ENCODE measurements around the gene KRTAP29-1. TPM values are rescaled to one million over a fixed set of nuclear protein-coding genes. Genes with fewer than 3 reads are reported as not detected.

The KRTAP29-1 gene
- polyA plus RNA-seq, 2 of the 4 experiments (the other 2 are of a cell fraction), result not detected

DNA sequence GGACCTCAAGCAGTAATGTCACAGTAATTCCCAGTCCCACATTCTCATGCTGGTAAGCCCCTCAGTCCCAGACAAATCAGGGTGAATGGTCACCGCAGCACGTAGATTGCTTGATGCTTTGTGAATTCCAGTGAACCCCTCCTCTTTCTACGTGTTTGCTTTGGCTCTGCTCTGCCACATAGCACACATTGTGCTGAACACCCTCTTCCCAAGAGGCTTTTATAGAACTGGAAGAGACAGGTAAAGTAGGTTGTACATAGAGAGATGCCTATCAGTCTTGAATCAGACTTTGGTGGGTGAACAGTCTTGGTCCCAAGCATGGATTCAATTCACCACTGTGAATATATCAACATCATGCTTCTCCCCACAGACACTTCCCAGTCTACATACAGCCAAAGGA, 38.1 kb downstream of the KRTAP29-1 start:
- DNase-seq (ENCODE audit: low read depth in 1 of 2, low spot score in 1 of 2) (no peak), FAIRE-seq (no peak), ATAC-seq (no peak)
- H3K9me3 ChIP-seq, result no peaks in the 10 kb centered on the region
- no peak for TF ChIP-seq HEYL (CRISPR knock-in tag; IDR thresholded peaks at IDR 0.05)
- no peak for TF ChIP-seq CHD4 (IDR thresholded peaks at IDR 0.05; ENCODE audit: borderline replicate concordance)
- TF ChIP-seq, protein P1, sequence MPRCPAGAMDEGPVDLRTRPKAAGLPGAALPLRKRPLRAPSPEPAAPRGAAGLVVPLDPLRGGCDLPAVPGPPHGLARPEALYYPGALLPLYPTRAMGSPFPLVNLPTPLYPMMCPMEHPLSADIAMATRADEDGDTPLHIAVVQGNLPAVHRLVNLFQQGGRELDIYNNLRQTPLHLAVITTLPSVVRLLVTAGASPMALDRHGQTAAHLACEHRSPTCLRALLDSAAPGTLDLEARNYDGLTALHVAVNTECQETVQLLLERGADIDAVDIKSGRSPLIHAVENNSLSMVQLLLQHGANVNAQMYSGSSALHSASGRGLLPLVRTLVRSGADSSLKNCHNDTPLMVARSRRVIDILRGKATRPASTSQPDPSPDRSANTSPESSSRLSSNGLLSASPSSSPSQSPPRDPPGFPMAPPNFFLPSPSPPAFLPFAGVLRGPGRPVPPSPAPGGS (IDR thresholded peaks at IDR 0.05), result no peak
- TF ChIP-seq RARB (CRISPR knock-in tag; IDR thresholded peaks at IDR 0.05), result no peak
- no peak for TF ChIP-seq MYC (IDR thresholded peaks at IDR 0.05; ENCODE audit: borderline replicate concordance, low read length)
- no peak for TF ChIP-seq HOXB5 (CRISPR knock-in tag; IDR thresholded peaks at IDR 0.05)
- ChIA-PET CTCF (interaction anchor here (1.4 kb wide), 1 partner anchor 12 kb away, joined by 4 read pairs; no protein-coding TSS in a partner anchor), POLR2A (no interaction called here)
- H3K4me3 ChIP-seq, result no peak overlapping the region
- 66% methylated on average over 3 of the region's 3 CpGs for WGBS (ENCODE audit: missing lambda C conversion rate)
- H3K4me2 ChIP-seq, result no peak overlapping the region
- no peaks in the 10 kb centered on the region for H3K4me1 ChIP-seq
- H3K27ac ChIP-seq, result no peak overlapping the region

DNA sequence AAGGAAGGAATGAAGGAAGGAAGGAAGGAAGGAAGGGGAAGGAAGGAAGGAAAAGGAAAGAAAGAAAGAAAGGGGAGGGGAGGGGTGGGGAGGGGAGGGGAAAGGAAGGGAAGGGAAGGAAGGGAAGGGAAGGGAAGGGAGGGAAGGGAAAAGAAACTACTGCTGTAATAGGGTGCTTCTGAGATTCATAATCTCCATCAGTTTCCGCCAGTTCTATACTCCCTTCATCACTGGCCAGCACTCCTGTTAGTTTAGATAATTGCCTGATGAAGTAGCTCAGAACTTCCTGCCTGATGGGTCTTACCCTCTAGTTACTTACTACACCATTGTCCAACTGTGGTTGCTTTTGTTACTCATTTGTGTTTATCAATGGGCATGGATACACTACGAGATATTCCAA, 39.4 kb downstream of the KRTAP29-1 start:
- ChIA-PET POLR2A (no interaction called here), CTCF (interaction anchor here (1.1 kb wide), 1 partner anchor 10 kb away, joined by 4 read pairs; no protein-coding TSS in a partner anchor)
- Histone ChIP-seq H3K27ac (no peak overlapping the region), H3K9me3 (no peaks in the 10 kb centered on the region), H3K4me2 (no peak overlapping the region), H3K4me3 (no peak overlapping the region), H3K4me1 (no peaks in the 10 kb centered on the region)
- whole genome bisulfite sequencing (ENCODE audit: missing lambda C conversion rate), result 82% methylated on average over 2 of the region's 2 CpGs
- FAIRE-seq, result no peak
- DNase-seq (ENCODE audit: low read depth in 1 of 2, low spot score in 1 of 2), result no peak
- TF ChIP-seq EHF (CRISPR knock-in tag; IDR thresholded peaks at IDR 0.05) (no peak), FOSB (CRISPR knock-in tag; IDR thresholded peaks at IDR 0.05) (no peak), POLR2AphosphoS2 (conservative IDR thresholded peaks at IDR 0.05; ENCODE audit: low read length) (no peak), KDM5A (IDR thresholded peaks at IDR 0.05) (no peak), HEYL (CRISPR knock-in tag; IDR thresholded peaks at IDR 0.05) (no peak), NR3C1 (IDR thresholded peaks at IDR 0.05) (no peak), FOSL2 (IDR thresholded peaks at IDR 0.05) (no peak), FOSL2 (CRISPR knock-in tag; IDR thresholded peaks at IDR 0.05) (no peak), TP53 (CRISPR knock-in tag; IDR thresholded peaks at IDR 0.05) (no peak), HOXA7 (CRISPR knock-in tag; IDR thresholded peaks at IDR 0.05) (no peak), BHLHE40 (IDR thresholded peaks at IDR 0.05; ENCODE audit: low read depth, low read length) (no peak), NFE2L2 (conservative IDR thresholded peaks at IDR 0.05; ENCODE audit: low read length) (no peak), FOXS1 (CRISPR knock-in tag; IDR thresholded peaks at IDR 0.05) (no peak), GATA3 (IDR thresholded peaks at IDR 0.05; ENCODE audit: borderline replicate concordance) (no peak), RARB (CRISPR knock-in tag; IDR thresholded peaks at IDR 0.05) (no peak)
- TF ChIP-seq, protein P2, sequence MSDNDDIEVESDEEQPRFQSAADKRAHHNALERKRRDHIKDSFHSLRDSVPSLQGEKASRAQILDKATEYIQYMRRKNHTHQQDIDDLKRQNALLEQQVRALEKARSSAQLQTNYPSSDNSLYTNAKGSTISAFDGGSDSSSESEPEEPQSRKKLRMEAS (IDR thresholded peaks at IDR 0.05), result no peak
- TF ChIP-seq, protein P3, sequence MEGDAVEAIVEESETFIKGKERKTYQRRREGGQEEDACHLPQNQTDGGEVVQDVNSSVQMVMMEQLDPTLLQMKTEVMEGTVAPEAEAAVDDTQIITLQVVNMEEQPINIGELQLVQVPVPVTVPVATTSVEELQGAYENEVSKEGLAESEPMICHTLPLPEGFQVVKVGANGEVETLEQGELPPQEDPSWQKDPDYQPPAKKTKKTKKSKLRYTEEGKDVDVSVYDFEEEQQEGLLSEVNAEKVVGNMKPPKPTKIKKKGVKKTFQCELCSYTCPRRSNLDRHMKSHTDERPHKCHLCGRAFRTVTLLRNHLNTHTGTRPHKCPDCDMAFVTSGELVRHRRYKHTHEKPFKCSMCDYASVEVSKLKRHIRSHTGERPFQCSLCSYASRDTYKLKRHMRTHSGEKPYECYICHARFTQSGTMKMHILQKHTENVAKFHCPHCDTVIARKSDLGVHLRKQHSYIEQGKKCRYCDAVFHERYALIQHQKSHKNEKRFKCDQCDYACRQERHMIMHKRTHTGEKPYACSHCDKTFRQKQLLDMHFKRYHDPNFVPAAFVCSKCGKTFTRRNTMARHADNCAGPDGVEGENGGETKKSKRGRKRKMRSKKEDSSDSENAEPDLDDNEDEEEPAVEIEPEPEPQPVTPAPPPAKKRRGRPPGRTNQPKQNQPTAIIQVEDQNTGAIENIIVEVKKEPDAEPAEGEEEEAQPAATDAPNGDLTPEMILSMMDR (IDR thresholded peaks at IDR 0.05), result no peak
- TF ChIP-seq, protein P4, sequence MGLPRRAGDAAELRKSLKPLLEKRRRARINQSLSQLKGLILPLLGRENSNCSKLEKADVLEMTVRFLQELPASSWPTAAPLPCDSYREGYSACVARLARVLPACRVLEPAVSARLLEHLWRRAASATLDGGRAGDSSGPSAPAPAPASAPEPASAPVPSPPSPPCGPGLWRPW (IDR thresholded peaks at IDR 0.05), result no peak
- TF ChIP-seq, protein P1 (IDR thresholded peaks at IDR 0.05), result no peak
- TF ChIP-seq, protein P5, sequence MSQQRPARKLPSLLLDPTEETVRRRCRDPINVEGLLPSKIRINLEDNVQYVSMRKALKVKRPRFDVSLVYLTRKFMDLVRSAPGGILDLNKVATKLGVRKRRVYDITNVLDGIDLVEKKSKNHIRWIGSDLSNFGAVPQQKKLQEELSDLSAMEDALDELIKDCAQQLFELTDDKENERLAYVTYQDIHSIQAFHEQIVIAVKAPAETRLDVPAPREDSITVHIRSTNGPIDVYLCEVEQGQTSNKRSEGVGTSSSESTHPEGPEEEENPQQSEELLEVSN (IDR thresholded peaks at IDR 0.05; ENCODE audit: borderline replicate concordance, low read depth), result no peak
- no peak for ATAC-seq

Measured in A549 (cell line).